ENCODE measurements around the gene PLXNA3. TPM values are rescaled to one million over a fixed set of nuclear protein-coding genes. Genes with fewer than 3 reads are reported as not detected.

PLXNA3 gene
- total and polyA plus RNA-seq, 5 donors from 2014 or later: 0.32 to 64.6 (median 0.35) TPM

DNA sequence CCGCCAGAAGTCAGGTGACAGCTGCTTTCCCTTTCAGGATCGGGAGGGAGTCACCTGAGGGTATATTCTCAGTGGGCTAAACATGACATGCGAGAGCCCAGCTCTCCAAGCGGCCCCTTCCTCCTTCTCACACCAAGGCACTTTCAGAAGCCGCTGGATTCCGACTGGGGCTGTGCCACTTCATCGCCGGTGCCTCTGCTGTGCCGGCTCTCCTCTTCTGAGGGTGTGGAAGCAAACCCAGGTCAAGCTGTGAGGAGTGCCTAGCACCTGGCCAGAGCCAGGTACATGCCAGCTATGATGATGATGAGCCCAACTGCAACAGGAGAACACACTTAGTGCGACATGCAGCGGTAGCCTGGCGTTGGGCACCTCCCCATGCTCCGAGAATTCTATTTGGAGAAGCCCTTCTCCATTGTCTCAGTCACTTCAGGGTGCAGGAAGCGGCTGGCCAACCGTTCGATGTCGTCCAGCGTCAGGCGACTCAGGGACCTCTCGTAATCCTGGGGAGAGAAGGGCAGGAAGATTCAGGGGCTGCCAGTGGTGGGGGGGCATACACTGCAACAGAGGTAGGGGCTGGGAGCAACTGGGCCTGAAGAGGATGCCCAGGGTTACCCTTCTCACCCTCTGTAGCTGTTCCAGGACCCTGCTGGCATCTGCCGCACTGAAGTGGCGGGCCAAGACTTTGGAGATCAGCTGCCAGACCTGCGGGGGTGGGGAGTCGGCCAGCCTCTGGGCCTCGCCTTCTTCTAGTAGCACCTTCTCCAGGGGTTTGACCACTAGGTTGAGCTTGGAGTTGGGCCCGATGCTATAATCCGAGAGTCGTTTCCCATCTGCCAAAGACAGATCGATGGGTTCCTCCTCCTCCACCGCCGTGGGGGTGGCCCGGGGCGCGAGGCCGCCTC lies 27.3 kb downstream of the PLXNA3 start:
- no peak overlapping the region for H3K27ac Mint-ChIP-seq
- H3K27me3 ChIP-seq (ENCODE audit: control insufficient read depth, insufficient read depth, low read length): no peaks in the 10 kb centered on the region
- H3K36me3 Mint-ChIP-seq: no peaks in the 10 kb centered on the region
- no peaks in the 10 kb centered on the region for H3K9me3 ChIP-seq (ENCODE audit: control insufficient read depth in 2 of 2, low read length in 2 of 2)
- H3K36me3 ChIP-seq (ENCODE audit: control insufficient read depth, insufficient read depth, low read length): peaks cover 3% of the 10 kb centered on the region
- H3K27me3 Mint-ChIP-seq: no peaks in the 10 kb centered on the region
- ATAC-seq (ENCODE audit: low read depth in 2 of 2) (no peak), DNase-seq (no peak)
- peak overlapping the region; percentile 55 for H3K27ac ChIP-seq (ENCODE audit: insufficient read depth, low read length, poor library complexity, severe bottlenecking)
- no peaks in the 10 kb centered on the region for H3K9me3 Mint-ChIP-seq
- peaks cover 0 to 48% (median 9%) of the 10 kb centered on the region in 4 donors for H3K4me1 Mint-ChIP-seq
- H3K4me3 Mint-ChIP-seq: peak overlapping the region in 3 of 4 donors; percentile 29 to 78 (median 57)
- no peak overlapping the region for H3K4me3 ChIP-seq (ENCODE audit: low read depth, low read length)
- peaks cover 32% of the 10 kb centered on the region for H3K4me1 ChIP-seq (ENCODE audit: control insufficient read depth, insufficient read depth, low read length, poor library complexity, severe bottlenecking)

GRCh38 chrX:154486052-154486395 lies 27.9 kb downstream of the PLXNA3 start:
- no peaks in the 10 kb centered on the region for H3K27me3 Mint-ChIP-seq
- Histone ChIP-seq H3K9me3 (ENCODE audit: control insufficient read depth in 2 of 2, low read length in 2 of 2) (no peaks in the 10 kb centered on the region), H3K4me3 (ENCODE audit: low read depth, low read length) (no peak overlapping the region), H3K27me3 (ENCODE audit: control insufficient read depth, insufficient read depth, low read length) (no peaks in the 10 kb centered on the region), H3K4me1 (ENCODE audit: control insufficient read depth, insufficient read depth, low read length, poor library complexity, severe bottlenecking) (peaks cover 32% of the 10 kb centered on the region), H3K27ac (ENCODE audit: insufficient read depth, low read length, poor library complexity, severe bottlenecking) (peak overlapping the region; percentile 55), H3K36me3 (ENCODE audit: control insufficient read depth, insufficient read depth, low read length) (peaks cover 3% of the 10 kb centered on the region)
- peak in 1 of 2 donors; percentile 8 for ATAC-seq (ENCODE audit: low read depth in 2 of 2)
- H3K9me3 Mint-ChIP-seq: no peaks in the 10 kb centered on the region
- H3K4me3 Mint-ChIP-seq: peak overlapping the region in 2 of 4 donors; percentile 29 to 56
- peaks cover 0 to 52% (median 9%) of the 10 kb centered on the region in 4 donors for H3K4me1 Mint-ChIP-seq
- no peaks in the 10 kb centered on the region for H3K36me3 Mint-ChIP-seq
- DNase-seq: peak; percentile 17 to 54 (median 26)
- no peak overlapping the region for H3K27ac Mint-ChIP-seq

- Histone ChIP-seq H3K4me1 (ENCODE audit: control insufficient read depth, insufficient read depth, low read length, poor library complexity, severe bottlenecking) (peaks cover 36% of the 10 kb centered on the region), H3K27ac (ENCODE audit: insufficient read depth, low read length, poor library complexity, severe bottlenecking) (peak within 1 kb of the TSS; percentile 60), H3K36me3 (ENCODE audit: control insufficient read depth, insufficient read depth, low read length) (peaks cover 3% of the 10 kb centered on the region), H3K9me3 (ENCODE audit: control insufficient read depth in 2 of 2, low read length in 2 of 2) (no peaks in the 10 kb centered on the region), H3K27me3 (ENCODE audit: control insufficient read depth, insufficient read depth, low read length) (no peaks in the 10 kb centered on the region), H3K4me3 (ENCODE audit: low read depth, low read length) (no peak within 1 kb of the TSS)
- Mint-ChIP-seq H3K4me1 (peaks cover 0 to 56% (median 9%) of the 10 kb centered on the region in 4 donors), H3K27ac (peak within 1 kb of the TSS in 1 of 3 donors; percentile 48), H3K36me3 (no peaks in the 10 kb centered on the region), H3K27me3 (no peaks in the 10 kb centered on the region), H3K4me3 (peak within 1 kb of the TSS; percentile 79 to 91 (median 84)), H3K9me3 (no peaks in the 10 kb centered on the region)
- peak in 1 of 2 donors; percentile 32 for ATAC-seq (ENCODE audit: low read depth in 2 of 2)
- peak; percentile 44 to 56 (median 55) for DNase-seq
Measured at GRCh38 chrX:154486396-154487207, 28.5 kb downstream of the PLXNA3 start, which contains the start of gene UBL4A. Gene UBL4A (minus strand): TSS chrX:154486615. CDS start chrX:154486584, 31 bp downstream.

DNA sequence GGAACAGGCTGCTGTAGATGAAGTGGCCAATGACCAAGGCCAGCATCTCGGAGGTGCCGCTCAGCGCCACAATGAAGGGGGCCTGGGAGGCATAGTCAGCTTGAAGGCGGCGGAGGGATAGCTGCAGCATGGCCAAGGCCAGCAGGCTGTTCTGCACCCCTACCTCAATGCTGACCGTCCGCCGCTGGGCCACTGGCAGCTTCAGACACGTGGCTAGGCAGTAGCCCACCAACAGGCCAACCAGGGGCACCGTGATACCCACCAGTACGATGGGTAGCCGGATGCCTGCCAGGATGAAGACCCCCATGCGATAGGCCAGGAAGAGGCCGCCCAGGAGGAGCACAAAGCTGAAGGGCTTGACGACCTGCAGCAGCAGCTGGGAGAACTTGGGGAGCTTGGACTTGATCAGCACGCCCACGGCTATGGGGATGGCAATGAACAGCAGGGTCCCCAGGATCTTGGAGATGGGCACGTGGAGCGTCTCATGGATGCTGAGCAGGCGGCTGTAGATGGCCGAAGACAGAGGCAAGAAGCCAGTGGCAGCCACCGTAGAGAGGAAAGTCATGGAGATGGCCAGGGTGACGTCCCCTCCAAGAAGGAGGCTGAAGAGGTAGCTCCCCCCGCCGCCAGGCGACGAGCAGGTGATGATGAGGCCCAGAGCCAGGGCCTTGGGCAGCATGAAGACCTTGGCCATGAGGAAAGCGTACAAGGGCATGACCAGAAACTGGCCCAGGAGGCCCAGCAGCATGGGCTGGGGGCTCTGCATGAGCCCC lies 29.6 kb downstream of the PLXNA3 start:
- Mint-ChIP-seq H3K4me3 (peak overlapping the region in 3 of 4 donors; percentile 79 to 86 (median 82)), H3K27ac (peak overlapping the region in 1 of 3 donors; percentile 26), H3K4me1 (peaks cover 0 to 51% (median 9%) of the 10 kb centered on the region in 4 donors), H3K36me3 (no peaks in the 10 kb centered on the region), H3K27me3 (no peaks in the 10 kb centered on the region), H3K9me3 (no peaks in the 10 kb centered on the region)
- Histone ChIP-seq H3K27ac (ENCODE audit: insufficient read depth, low read length, poor library complexity, severe bottlenecking) (no peak overlapping the region), H3K27me3 (ENCODE audit: control insufficient read depth, insufficient read depth, low read length) (no peaks in the 10 kb centered on the region), H3K36me3 (ENCODE audit: control insufficient read depth, insufficient read depth, low read length) (peaks cover 3% of the 10 kb centered on the region), H3K4me3 (ENCODE audit: low read depth, low read length) (no peak overlapping the region), H3K9me3 (ENCODE audit: control insufficient read depth in 2 of 2, low read length in 2 of 2) (no peaks in the 10 kb centered on the region), H3K4me1 (ENCODE audit: control insufficient read depth, insufficient read depth, low read length, poor library complexity, severe bottlenecking) (peaks cover 36% of the 10 kb centered on the region)
- ATAC-seq (ENCODE audit: low read depth in 2 of 2): no peak
- DNase-seq: no peak

DNA sequence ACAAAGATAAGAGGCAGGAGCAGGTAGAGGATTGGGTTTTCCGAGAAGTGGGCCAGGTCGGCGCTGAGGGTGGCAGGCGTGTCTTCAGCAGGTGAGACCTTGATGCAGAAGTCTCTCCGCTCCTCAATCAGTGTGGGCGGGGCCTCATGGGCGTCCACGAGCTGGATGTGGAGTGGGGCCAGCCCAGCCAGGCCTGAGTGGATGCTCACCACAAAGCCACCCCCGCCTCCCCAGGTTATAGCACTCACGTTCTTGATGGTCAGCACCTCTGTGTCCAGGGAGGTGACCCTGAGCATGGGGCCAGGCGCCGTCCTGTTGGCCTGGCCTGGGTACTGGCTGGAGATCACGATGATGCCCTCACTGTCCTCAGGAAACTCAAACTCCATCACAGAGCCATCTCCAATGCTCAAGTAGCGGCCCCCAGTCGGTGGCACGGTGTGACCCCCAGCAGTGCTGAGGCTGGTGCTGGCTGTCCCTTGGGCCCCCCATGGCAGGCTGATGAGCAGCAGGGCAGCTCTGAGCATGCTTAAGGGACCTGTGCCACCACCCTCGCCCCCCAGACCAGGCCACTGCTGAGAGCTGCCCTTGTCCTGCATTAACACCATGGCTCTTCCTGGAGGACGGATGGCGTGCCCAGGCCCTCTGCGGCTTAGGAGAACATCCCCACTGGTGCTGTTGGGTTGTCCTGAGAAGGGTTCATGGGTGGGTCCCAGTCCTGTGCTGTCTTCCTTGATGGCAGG lies 30.4 kb downstream of the PLXNA3 start:
- Mint-ChIP-seq H3K36me3 (no peaks in the 10 kb centered on the region), H3K27me3 (no peaks in the 10 kb centered on the region), H3K4me1 (peaks cover 0 to 49% (median 9%) of the 10 kb centered on the region in 4 donors), H3K27ac (peak overlapping the region in 1 of 3 donors; percentile 87), H3K9me3 (no peaks in the 10 kb centered on the region), H3K4me3 (peak overlapping the region; percentile 21 to 93 (median 86))
- Histone ChIP-seq H3K4me1 (ENCODE audit: control insufficient read depth, insufficient read depth, low read length, poor library complexity, severe bottlenecking) (peaks cover 36% of the 10 kb centered on the region), H3K4me3 (ENCODE audit: low read depth, low read length) (no peak overlapping the region), H3K27ac (ENCODE audit: insufficient read depth, low read length, poor library complexity, severe bottlenecking) (no peak overlapping the region), H3K27me3 (ENCODE audit: control insufficient read depth, insufficient read depth, low read length) (no peaks in the 10 kb centered on the region), H3K36me3 (ENCODE audit: control insufficient read depth, insufficient read depth, low read length) (peaks cover 3% of the 10 kb centered on the region), H3K9me3 (ENCODE audit: control insufficient read depth in 2 of 2, low read length in 2 of 2) (no peaks in the 10 kb centered on the region)
- DNase-seq: no peak
- no peak for ATAC-seq (ENCODE audit: low read depth in 2 of 2)

- Mint-ChIP-seq H3K27ac (peak overlapping the region in 1 of 3 donors; percentile 87), H3K27me3 (no peaks in the 10 kb centered on the region), H3K36me3 (no peaks in the 10 kb centered on the region), H3K9me3 (no peaks in the 10 kb centered on the region), H3K4me3 (peak overlapping the region; percentile 89 to 96 (median 92)), H3K4me1 (peaks cover 0 to 46% (median 9%) of the 10 kb centered on the region in 4 donors)
- no peak for ATAC-seq (ENCODE audit: low read depth in 2 of 2)
- peaks cover 36% of the 10 kb centered on the region for H3K4me1 ChIP-seq (ENCODE audit: control insufficient read depth, insufficient read depth, low read length, poor library complexity, severe bottlenecking)
- no peaks in the 10 kb centered on the region for H3K27me3 ChIP-seq (ENCODE audit: control insufficient read depth, insufficient read depth, low read length)
- peak overlapping the region; percentile 62 for H3K4me3 ChIP-seq (ENCODE audit: low read depth, low read length)
- H3K36me3 ChIP-seq (ENCODE audit: control insufficient read depth, insufficient read depth, low read length): peaks cover 3% of the 10 kb centered on the region
- H3K9me3 ChIP-seq (ENCODE audit: control insufficient read depth in 2 of 2, low read length in 2 of 2): no peaks in the 10 kb centered on the region
- H3K27ac ChIP-seq (ENCODE audit: insufficient read depth, low read length, poor library complexity, severe bottlenecking): no peak overlapping the region
- no peak for DNase-seq
Measured at GRCh38 chrX:154489182-154489581, 31.1 kb downstream of the PLXNA3 start.
